Esophagus squamous epithelium (tissue), 5 donors: ENCODE results near the gene CD244. TPM values are rescaled to one million over a fixed set of nuclear protein-coding genes. Genes with fewer than 3 reads are reported as not detected.

Experiments used
- DNase-seq: peaks from one replicate; lab custom pipeline; 2025; lab: John Stamatoyannopoulos, UW
- H3K27ac ChIP-seq, 4 donors: fragments of 200-600 bp; sonication (generic); one replicate each; pipeline ENCODE4 v1.5.1; 2016 to 2019; ENCODE audit warnings: mild to moderate bottlenecking in 1 of 4
- H3K27me3 ChIP-seq, 4 donors: fragments of 200-600 bp; sonication (generic); 1 replicate in 3 of 4; 2 replicates in 1 of 4; pipeline versions ENCODE4 v1.5.1 to v1.6.0; 2017 to 2021; ENCODE audit warnings: antibody characterized with exemption in 1 of 4
- H3K36me3 ChIP-seq, 3 donors: fragments of 200-600 bp; sonication (generic); one replicate each; pipeline ENCODE4 v1.5.1; 2016 to 2019
- H3K4me1 ChIP-seq, 3 donors: fragments of 200-600 bp; sonication (generic); one replicate each; pipeline ENCODE4 v1.5.1; 2017 to 2019
- H3K4me3 ChIP-seq, 4 donors: fragments of 200-600 bp; sonication (generic); 1 replicate in 3 of 4; 2 replicates in 1 of 4; pipeline ENCODE4 v1.5.1; 2016 to 2019; ENCODE audit warnings: mild to moderate bottlenecking in 2 of 4, moderate library complexity in 1 of 4
- H3K9me3 ChIP-seq, 3 donors: fragments of 200-600 bp; sonication (generic); one replicate each; pipeline ENCODE4 v1.5.1; 2016 to 2019
- POLR2A ChIP-seq, 4 donors: fragments of 450-650 bp; IDR thresholded peaks; one replicate each; pipeline ENCODE4 v1.6.1; 2017; ENCODE audit warnings: antibody characterized with exemption in 4 of 4, mild to moderate bottlenecking in 4 of 4, moderate library complexity in 3 of 4
- WGBS, 2 donors: methylation state at CpG; one replicate each; pipeline ENCODE4 v1.1.5; 2018; 5-methylcytosine and 5-hydroxymethylcytosine counted together
- intact Hi-C: fragments of 100-400 bp; cut with DNase I; formaldehyde crosslinking; loops from one replicate; pipeline ENCODE4 v1.15.0; 2022
- total RNA-seq, 4 donors: library from RNA; depleted of rRNA; stranded (reverse); fragments of >200 nt; gene quantifications; one replicate each; pipeline ENCODE4 v1.1.0, GENCODE V29; 2016
- TF ChIP-seq, protein P1 (sequence below), 6 experiments: fragments of 450-650 bp in 4 of 6; fragments of 200-600 bp in 2 of 6; sonication (generic) in 2 of 6; IDR thresholded peaks; one replicate each; pipeline ENCODE4 v1.5.1; 2016 to 2019; ENCODE audit warnings: antibody characterized with exemption in 6 of 6, mild to moderate bottlenecking in 4 of 6, moderate library complexity in 4 of 6
- donor health status: DM: yes; HTN: yes; CAD: no.

CD244 gene
- total RNA-seq, 4 donors from 2014 or later: 0.18 to 1.7 (median 0.56) TPM

DNA sequence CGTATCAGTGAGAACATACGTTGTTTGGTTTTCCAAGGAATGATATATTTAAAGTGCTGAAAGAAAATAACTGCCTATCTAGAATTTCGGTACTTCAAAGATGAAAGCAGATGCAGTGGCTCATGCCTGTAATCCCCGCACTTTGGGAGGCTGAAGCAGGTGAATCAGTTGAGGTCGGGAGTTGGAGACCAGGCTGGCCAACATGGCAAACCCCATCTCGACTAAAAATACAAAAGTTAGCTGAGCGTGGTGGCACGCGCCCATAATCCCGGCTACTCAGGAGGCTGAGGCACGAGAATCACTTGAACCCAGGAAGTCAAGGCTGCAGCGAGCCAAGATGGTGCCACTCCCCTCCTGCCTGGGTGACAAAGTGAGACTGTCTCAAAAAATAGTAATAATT is 16.4 kb downstream of the CD244 start:
- WGBS, 2 donors: 85 to 90% methylated on average over 12 of the region's 12 CpGs
- Histone ChIP-seq H3K27ac (no peak overlapping the region), H3K27me3 (no peaks in the 10 kb centered on the region), H3K4me1 (no peaks in the 10 kb centered on the region), H3K36me3 (no peaks in the 10 kb centered on the region), H3K9me3 (peaks cover 0 to 4% (median 0%) of the 10 kb centered on the region in 3 donors), H3K4me3 (no peak overlapping the region)
- intact Hi-C loops: no loop called here
- DNase-seq: no peak
- TF ChIP-seq, protein P1, sequence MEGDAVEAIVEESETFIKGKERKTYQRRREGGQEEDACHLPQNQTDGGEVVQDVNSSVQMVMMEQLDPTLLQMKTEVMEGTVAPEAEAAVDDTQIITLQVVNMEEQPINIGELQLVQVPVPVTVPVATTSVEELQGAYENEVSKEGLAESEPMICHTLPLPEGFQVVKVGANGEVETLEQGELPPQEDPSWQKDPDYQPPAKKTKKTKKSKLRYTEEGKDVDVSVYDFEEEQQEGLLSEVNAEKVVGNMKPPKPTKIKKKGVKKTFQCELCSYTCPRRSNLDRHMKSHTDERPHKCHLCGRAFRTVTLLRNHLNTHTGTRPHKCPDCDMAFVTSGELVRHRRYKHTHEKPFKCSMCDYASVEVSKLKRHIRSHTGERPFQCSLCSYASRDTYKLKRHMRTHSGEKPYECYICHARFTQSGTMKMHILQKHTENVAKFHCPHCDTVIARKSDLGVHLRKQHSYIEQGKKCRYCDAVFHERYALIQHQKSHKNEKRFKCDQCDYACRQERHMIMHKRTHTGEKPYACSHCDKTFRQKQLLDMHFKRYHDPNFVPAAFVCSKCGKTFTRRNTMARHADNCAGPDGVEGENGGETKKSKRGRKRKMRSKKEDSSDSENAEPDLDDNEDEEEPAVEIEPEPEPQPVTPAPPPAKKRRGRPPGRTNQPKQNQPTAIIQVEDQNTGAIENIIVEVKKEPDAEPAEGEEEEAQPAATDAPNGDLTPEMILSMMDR (IDR thresholded peaks at IDR 0.05): no peak
- TF ChIP-seq POLR2A (IDR thresholded peaks at IDR 0.05): no peak

DNA sequence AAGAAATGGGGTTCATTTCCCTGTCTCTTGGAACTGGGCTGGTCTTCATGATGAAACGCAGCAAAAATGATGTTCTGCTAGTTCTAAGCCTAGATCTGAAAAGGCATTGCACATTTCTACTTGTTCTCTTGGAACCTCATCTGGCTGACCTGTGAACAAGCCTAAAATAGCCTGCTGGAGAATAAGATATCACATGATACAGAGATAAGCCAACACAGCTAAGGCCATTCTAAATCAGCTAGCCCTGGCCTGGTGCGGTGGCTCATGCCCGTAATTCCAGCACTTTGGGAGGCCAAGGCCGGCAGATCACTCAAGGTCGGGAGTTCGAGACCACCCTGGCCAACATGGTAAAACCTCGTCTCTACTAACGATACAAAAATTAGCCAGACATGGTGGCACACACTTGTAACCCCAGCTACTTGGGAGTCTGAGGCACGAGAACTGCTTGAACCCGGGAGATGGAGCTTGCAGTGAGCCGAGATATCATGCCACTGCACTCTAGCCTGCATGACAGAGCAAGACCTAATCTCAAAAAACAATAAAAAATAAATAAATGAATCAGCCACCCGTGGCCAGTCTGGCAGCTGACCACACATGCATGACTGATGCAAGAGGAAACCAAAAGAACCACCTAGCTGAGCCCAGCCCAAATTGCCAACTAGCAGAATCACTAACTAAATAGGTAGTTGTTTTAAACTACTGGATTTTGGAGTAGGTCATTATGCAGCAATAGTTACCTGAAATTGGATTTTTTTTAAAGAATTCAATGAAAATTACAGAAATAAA is 18.0 kb downstream of the CD244 start:
- intact Hi-C loops: no loop called here
- Histone ChIP-seq H3K27ac (no peak overlapping the region), H3K9me3 (peaks cover 0 to 4% (median 0%) of the 10 kb centered on the region in 3 donors), H3K4me1 (no peaks in the 10 kb centered on the region), H3K27me3 (no peaks in the 10 kb centered on the region), H3K4me3 (no peak overlapping the region), H3K36me3 (no peaks in the 10 kb centered on the region)
- 56 to 83% methylated on average over 5 to 12 of the region's 12 CpGs for WGBS, 2 donors
- DNase-seq: no peak
- TF ChIP-seq, protein P1 (IDR thresholded peaks at IDR 0.05): no peak
- no peak for TF ChIP-seq POLR2A (IDR thresholded peaks at IDR 0.05)

DNA sequence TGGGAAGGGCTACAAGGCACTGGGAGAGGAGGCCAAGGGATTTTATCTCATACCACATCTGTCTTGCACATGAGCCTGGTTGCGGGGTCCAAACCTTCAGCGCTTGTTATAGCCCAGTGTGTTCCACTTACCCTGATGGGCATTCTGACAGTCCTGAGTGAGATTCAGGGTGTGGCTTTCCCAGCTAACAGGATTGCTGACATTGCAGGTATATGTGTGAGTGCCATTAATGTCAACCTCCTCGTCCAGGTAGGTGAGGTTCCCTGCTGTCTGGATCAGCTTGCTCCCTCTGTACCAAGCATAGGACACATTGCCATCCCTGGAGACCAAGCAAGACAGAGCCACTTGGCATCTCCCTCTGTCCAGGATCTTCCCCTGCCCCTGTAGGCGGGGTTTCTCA is 21.6 kb downstream of the CD244 start:
- Histone ChIP-seq H3K27me3 (no peaks in the 10 kb centered on the region), H3K36me3 (no peaks in the 10 kb centered on the region), H3K4me1 (peaks cover 0 to 19% (median 4%) of the 10 kb centered on the region in 3 donors), H3K27ac (no peak overlapping the region), H3K9me3 (peaks cover 0 to 4% (median 0%) of the 10 kb centered on the region in 3 donors), H3K4me3 (no peak overlapping the region)
- intact Hi-C loops: no loop called here
- TF ChIP-seq POLR2A (IDR thresholded peaks at IDR 0.05): no peak
- TF ChIP-seq, protein P1 (IDR thresholded peaks at IDR 0.05): no peak
- DNase-seq: no peak
- WGBS, 2 donors: 87 to 93% methylated on average over 2 to 3 of the region's 4 CpGs

DNA sequence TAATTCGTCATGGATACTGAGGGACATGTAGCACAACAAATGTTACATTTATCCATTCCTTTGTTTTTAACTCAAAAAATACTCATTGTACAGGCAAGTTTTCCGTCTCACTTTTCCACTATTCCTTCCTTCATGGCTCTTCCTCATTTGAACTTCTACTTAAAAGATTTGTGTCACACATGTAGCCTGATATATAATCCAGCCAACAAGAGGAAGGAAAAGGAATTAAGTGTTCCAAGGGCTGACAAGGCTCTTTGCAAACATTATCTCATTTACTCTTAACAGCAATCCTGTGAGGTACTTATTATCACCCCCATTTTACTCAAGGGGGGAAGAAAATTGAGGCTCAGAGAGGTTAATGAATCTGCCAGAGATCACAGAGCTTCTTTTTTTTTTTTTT is 22.9 kb downstream of the CD244 start:
- H3K9me3 ChIP-seq: peaks cover 0 to 1% (median 0%) of the 10 kb centered on the region in 3 donors
- WGBS, 2 donors: 79 to 88% methylated on average over 2 of the region's 2 CpGs
- peaks cover 0 to 19% (median 4%) of the 10 kb centered on the region in 3 donors for H3K4me1 ChIP-seq
- no peaks in the 10 kb centered on the region for H3K36me3 ChIP-seq
- no peaks in the 10 kb centered on the region for H3K27me3 ChIP-seq
- no peak overlapping the region for H3K27ac ChIP-seq
- no peak for DNase-seq
- H3K4me3 ChIP-seq: no peak overlapping the region
- intact Hi-C loops: loop anchor here (10.0 kb wide), 4 partner anchors 115 to 295 kb away; partner anchors contain the start of genes DEDD and ITLN2
- TF ChIP-seq, protein P1 (IDR thresholded peaks at IDR 0.05): no peak
- TF ChIP-seq POLR2A (IDR thresholded peaks at IDR 0.05): no peak

DNA sequence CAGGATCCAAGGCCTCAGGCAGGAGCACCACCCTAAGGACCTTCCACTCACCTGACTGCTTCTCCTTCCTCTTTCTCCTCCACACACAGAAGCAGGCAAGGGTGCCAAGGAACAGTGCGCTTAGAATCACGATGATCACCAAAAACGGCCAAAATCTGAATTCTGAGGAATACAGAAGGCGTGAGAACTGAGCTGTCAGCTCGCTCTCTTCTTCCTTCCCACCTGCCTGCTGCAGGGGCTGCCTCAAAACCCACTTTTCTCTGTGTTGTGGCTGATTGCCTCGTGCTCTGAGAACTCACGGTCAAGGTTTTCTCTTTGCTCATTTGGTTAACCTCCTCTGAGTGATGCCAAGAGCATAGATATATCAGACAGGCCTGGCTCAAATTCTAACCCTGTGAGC is 23.8 kb downstream of the CD244 start:
- H3K4me1 ChIP-seq: peaks cover 0 to 19% (median 4%) of the 10 kb centered on the region in 3 donors
- no peak for DNase-seq
- no peaks in the 10 kb centered on the region for H3K36me3 ChIP-seq
- 69 to 81% methylated on average over 7 of the region's 7 CpGs for WGBS, 2 donors
- intact Hi-C loops: loop anchor here (10.0 kb wide), 4 partner anchors 114 to 296 kb away; partner anchors contain the start of genes DEDD and ITLN2
- H3K9me3 ChIP-seq: no peaks in the 10 kb centered on the region
- H3K27me3 ChIP-seq: no peaks in the 10 kb centered on the region
- no peak overlapping the region for H3K27ac ChIP-seq
- H3K4me3 ChIP-seq: no peak overlapping the region
- TF ChIP-seq POLR2A (IDR thresholded peaks at IDR 0.05): no peak
- TF ChIP-seq, protein P1 (IDR thresholded peaks at IDR 0.05): no peak
